ENCODE results near the gene PRKCH.

DNA sequence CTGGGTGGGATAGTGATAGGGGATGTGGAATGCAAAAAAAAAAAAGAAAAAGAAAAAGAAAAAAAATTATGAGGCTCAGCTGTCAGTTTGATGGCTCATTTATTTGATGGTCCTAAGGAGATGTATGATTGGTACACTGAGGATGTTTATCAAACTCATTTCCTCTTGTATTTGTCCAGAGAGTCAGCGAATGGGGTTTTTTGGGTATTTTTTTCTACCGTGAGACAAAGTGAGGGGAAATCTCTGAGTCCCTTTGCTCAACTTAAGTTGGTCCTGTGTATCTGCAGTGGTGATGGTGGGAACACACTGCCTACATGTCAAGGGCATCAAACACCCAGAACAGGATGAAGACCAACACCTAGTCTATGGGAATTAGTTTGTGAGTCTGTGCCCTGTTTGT, 197.0 kb downstream of the PRKCH start:
- TF ChIP-seq, protein P1, sequence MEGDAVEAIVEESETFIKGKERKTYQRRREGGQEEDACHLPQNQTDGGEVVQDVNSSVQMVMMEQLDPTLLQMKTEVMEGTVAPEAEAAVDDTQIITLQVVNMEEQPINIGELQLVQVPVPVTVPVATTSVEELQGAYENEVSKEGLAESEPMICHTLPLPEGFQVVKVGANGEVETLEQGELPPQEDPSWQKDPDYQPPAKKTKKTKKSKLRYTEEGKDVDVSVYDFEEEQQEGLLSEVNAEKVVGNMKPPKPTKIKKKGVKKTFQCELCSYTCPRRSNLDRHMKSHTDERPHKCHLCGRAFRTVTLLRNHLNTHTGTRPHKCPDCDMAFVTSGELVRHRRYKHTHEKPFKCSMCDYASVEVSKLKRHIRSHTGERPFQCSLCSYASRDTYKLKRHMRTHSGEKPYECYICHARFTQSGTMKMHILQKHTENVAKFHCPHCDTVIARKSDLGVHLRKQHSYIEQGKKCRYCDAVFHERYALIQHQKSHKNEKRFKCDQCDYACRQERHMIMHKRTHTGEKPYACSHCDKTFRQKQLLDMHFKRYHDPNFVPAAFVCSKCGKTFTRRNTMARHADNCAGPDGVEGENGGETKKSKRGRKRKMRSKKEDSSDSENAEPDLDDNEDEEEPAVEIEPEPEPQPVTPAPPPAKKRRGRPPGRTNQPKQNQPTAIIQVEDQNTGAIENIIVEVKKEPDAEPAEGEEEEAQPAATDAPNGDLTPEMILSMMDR (IDR thresholded peaks at IDR 0.05), result no peak
- TF ChIP-seq JUN (CRISPR knock-in tag; IDR thresholded peaks at IDR 0.05) (no peak), NR3C1 (CRISPR knock-in tag; conservative IDR thresholded peaks at IDR 0.05; ENCODE audit: low read depth) (no peak)

Data from WTC11 (cell line).